ENCODE measurements around the gene SH3BGR. TPM values are rescaled to one million over a fixed set of nuclear protein-coding genes. Genes with fewer than 3 reads are reported as not detected.
"Not testable (repeated sequence)": the region's sequence is repeated elsewhere in the genome, so short reads cannot be mapped to it uniquely, and the experiment has no call there.

Gene SH3BGR
- 3.0 TPM for total RNA-seq
- 9.8 TPM for polyA plus RNA-seq
- long read RNA-seq, donor 1: 0 reads
- long read RNA-seq, donor 2, partial matches to known transcripts: 0 of 2 reads
- long read RNA-seq, donor 2, other reads (novel, unspliced or antisense): 0 of 2 reads
- long read RNA-seq, donor 3, partial matches to known transcripts: 0 of 3 reads
- long read RNA-seq, donor 3, other reads (novel, unspliced or antisense): 0 of 3 reads
- long read RNA-seq, donor 4: 0 reads
- long read RNA-seq, donor 5, partial matches to known transcripts: 0 of 3 reads
- long read RNA-seq, donor 5, other reads (novel, unspliced or antisense): 0 of 3 reads
- long read RNA-seq, donor 6, partial matches to known transcripts: 0 of 1 reads
- long read RNA-seq, donor 6, other reads (novel, unspliced or antisense): 0 of 1 reads
- long read RNA-seq, donor 7, partial matches to known transcripts: 0 of 1 reads
- long read RNA-seq, donor 7, other reads (novel, unspliced or antisense): 0 of 1 reads
- long read RNA-seq, donor 8: 0 reads
- long read RNA-seq, donor 9: 0 reads
- long read RNA-seq, donor 10: 0 reads

GRCh38 chr21:39451332-39452206 is at the start of gene SH3BGR:
SH3BGR (plus strand) TSS chr21:39451970; CDS start chr21:39452097, 127 bp downstream.
- WGBS: 89% methylated on average over 15 of the region's 15 CpGs
- no peak for DNase-seq (ENCODE audit: low read depth in 6 of 9, low spot score in 9 of 9)
- H3K27ac ChIP-seq (ENCODE audit: low read depth in 1 of 2, low read length in 1 of 2): no peak within 1 kb of the TSS

GRCh38 chr21:39406065-39406464 is 45.7 kb upstream of the SH3BGR start:
- WGBS: 96% methylated on average over 2 of the region's 2 CpGs

More at GRCh38 chr21:39451332-39452206, at the start of gene SH3BGR:
- H3K9me3 ChIP-seq (ENCODE audit: control insufficient read depth in 2 of 2, insufficient read depth in 1 of 2, low read length in 1 of 2): no peaks in the 10 kb centered on the region
- no peaks in the 10 kb centered on the region for H3K27me3 ChIP-seq (ENCODE audit: control insufficient read depth in 2 of 2, insufficient read depth in 1 of 2, low read length in 1 of 2)
- H3K4me3 ChIP-seq (ENCODE audit: low read length in 2 of 2): no peak within 1 kb of the TSS
- H3K36me3 ChIP-seq (ENCODE audit: control insufficient read depth in 2 of 2, insufficient read depth in 2 of 2, low read length in 1 of 2): no peaks in the 10 kb centered on the region
- no peaks in the 10 kb centered on the region for H3K4me1 ChIP-seq (ENCODE audit: control insufficient read depth in 2 of 2, insufficient read depth in 2 of 2, low read length in 2 of 2)

GRCh38 chr21:39419204-39419603 is 32.6 kb upstream of the SH3BGR start:
- not testable (repeated sequence) for H3K4me3 ChIP-seq (ENCODE audit: low read length in 2 of 2); H3K36me3 ChIP-seq (ENCODE audit: control insufficient read depth in 2 of 2, insufficient read depth in 2 of 2, low read length in 1 of 2); H3K27ac ChIP-seq (ENCODE audit: low read depth in 1 of 2, low read length in 1 of 2); H3K27me3 ChIP-seq (ENCODE audit: control insufficient read depth in 2 of 2, insufficient read depth in 1 of 2, low read length in 1 of 2); H3K4me1 ChIP-seq (ENCODE audit: control insufficient read depth in 2 of 2, insufficient read depth in 2 of 2, low read length in 2 of 2); DNase-seq (ENCODE audit: low read depth in 6 of 9, low spot score in 9 of 9); H3K9me3 ChIP-seq (ENCODE audit: control insufficient read depth in 2 of 2, insufficient read depth in 1 of 2, low read length in 1 of 2)
- whole genome bisulfite sequencing: 97% methylated on average over 5 of the region's 5 CpGs

More at GRCh38 chr21:39406065-39406464, 45.7 kb upstream of the SH3BGR start:
- no peak overlapping the region for H3K27ac ChIP-seq (ENCODE audit: low read depth in 1 of 2, low read length in 1 of 2)
- H3K9me3 ChIP-seq (ENCODE audit: control insufficient read depth in 2 of 2, insufficient read depth in 1 of 2, low read length in 1 of 2): peaks cover 0 to 3% of the 10 kb centered on the region in 2 donors
- H3K4me3 ChIP-seq (ENCODE audit: low read length in 2 of 2): no peak overlapping the region
- H3K4me1 ChIP-seq (ENCODE audit: control insufficient read depth in 2 of 2, insufficient read depth in 2 of 2, low read length in 2 of 2): no peaks in the 10 kb centered on the region
- DNase-seq (ENCODE audit: low read depth in 6 of 9, low spot score in 9 of 9): no peak
- no peaks in the 10 kb centered on the region for H3K27me3 ChIP-seq (ENCODE audit: control insufficient read depth in 2 of 2, insufficient read depth in 1 of 2, low read length in 1 of 2)
- peaks cover 4 to 9% of the 10 kb centered on the region in 2 donors for H3K36me3 ChIP-seq (ENCODE audit: control insufficient read depth in 2 of 2, insufficient read depth in 2 of 2, low read length in 1 of 2)

DNA sequence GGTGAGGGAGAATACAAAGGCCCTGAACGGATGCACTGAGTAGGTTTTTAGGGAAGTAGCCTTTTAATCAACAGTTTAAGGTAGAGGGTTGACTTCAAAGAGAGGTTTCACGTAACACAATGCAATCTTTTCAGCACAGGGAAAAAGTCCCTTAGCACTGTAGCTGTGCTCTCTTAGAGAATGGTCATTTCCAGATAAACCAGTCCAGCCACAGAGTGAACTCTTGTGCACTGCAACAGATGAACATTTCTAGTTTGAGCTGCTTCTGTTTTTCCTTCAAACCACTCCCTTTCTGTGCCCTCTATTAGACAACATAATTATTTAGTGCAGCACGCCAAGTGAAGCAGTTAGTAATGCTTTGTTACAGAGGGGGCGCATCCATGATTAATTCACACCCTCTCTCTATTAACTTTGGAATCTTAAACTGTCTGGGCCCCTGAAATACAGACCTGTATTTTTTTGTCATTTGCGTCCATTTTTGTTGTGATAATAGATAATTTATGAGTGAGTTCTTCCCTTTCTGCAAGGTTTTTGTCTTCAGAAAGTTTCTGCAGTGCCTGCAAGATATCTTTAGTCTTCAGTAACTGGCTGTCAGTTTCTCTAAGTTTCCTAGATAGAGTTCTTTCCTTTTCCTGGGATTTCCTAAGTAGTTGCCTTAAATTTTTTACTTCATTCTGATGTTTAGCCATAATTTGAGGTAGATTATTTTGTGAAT is 29.1 kb upstream of the SH3BGR start:
- Histone ChIP-seq H3K4me3 (ENCODE audit: low read length in 2 of 2) (no peak overlapping the region), H3K27ac (ENCODE audit: low read depth in 1 of 2, low read length in 1 of 2) (no peak overlapping the region), H3K27me3 (ENCODE audit: control insufficient read depth in 2 of 2, insufficient read depth in 1 of 2, low read length in 1 of 2) (no peaks in the 10 kb centered on the region), H3K9me3 (ENCODE audit: control insufficient read depth in 2 of 2, insufficient read depth in 1 of 2, low read length in 1 of 2) (no peaks in the 10 kb centered on the region), H3K36me3 (ENCODE audit: control insufficient read depth in 2 of 2, insufficient read depth in 2 of 2, low read length in 1 of 2) (no peaks in the 10 kb centered on the region), H3K4me1 (ENCODE audit: control insufficient read depth in 2 of 2, insufficient read depth in 2 of 2, low read length in 2 of 2) (no peaks in the 10 kb centered on the region)
- DNase-seq (ENCODE audit: low read depth in 6 of 9, low spot score in 9 of 9): peak in 1 of 9 donors; percentile 9
- 88% methylated on average over 5 of the region's 5 CpGs for WGBS

DNA sequence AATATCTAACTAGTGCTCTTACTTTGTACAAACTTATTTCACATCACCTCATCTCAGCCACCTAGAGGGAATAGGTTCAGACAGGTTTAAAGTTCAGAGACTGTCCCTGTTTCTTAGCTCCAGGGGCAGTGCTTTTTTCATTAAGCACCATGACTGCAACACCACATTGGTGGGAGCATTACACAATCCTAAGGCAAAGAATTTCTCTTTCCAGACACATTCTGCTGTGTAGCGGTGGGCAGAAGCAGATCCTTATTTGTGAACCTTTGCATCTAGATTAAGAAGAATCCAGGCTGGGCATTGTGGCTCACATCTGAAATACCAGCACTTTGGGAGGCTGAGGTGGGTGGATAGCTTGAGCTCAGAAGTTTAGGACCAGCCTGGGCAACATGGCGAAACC is 22.3 kb upstream of the SH3BGR start:
- no peaks in the 10 kb centered on the region for H3K4me1 ChIP-seq (ENCODE audit: control insufficient read depth in 2 of 2, insufficient read depth in 2 of 2, low read length in 2 of 2)
- WGBS: 51% methylated on average over 2 of the region's 2 CpGs
- H3K27me3 ChIP-seq (ENCODE audit: control insufficient read depth in 2 of 2, insufficient read depth in 1 of 2, low read length in 1 of 2): no peaks in the 10 kb centered on the region
- no peak for DNase-seq (ENCODE audit: low read depth in 6 of 9, low spot score in 9 of 9)
- H3K27ac ChIP-seq (ENCODE audit: low read depth in 1 of 2, low read length in 1 of 2): no peak overlapping the region
- no peaks in the 10 kb centered on the region for H3K36me3 ChIP-seq (ENCODE audit: control insufficient read depth in 2 of 2, insufficient read depth in 2 of 2, low read length in 1 of 2)
- no peak overlapping the region for H3K4me3 ChIP-seq (ENCODE audit: low read length in 2 of 2)
- no peaks in the 10 kb centered on the region for H3K9me3 ChIP-seq (ENCODE audit: control insufficient read depth in 2 of 2, insufficient read depth in 1 of 2, low read length in 1 of 2)

DNA sequence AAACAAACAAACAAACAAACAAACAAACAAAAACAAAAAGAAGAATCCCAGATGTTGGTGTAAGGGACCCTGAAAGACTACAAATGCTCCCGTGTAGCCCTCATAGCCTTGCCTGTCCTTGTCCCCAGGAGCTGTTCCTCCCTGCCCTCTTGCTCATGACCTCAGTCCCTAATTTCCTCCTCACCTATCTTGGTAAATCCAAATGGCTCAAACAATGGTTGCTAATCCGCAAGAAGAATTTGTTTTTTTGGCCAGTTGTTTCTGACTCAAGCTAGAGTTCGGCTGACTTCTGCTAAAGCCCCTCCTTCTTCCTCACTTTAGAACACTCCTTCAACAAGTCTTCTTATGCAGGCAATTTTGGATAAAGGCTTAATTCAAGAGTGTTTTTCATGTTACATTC is 21.8 kb upstream of the SH3BGR start:
- WGBS: 96% methylated on average over 3 of the region's 3 CpGs
- Histone ChIP-seq H3K27ac (ENCODE audit: low read depth in 1 of 2, low read length in 1 of 2) (no peak overlapping the region), H3K36me3 (ENCODE audit: control insufficient read depth in 2 of 2, insufficient read depth in 2 of 2, low read length in 1 of 2) (no peaks in the 10 kb centered on the region), H3K9me3 (ENCODE audit: control insufficient read depth in 2 of 2, insufficient read depth in 1 of 2, low read length in 1 of 2) (no peaks in the 10 kb centered on the region), H3K4me1 (ENCODE audit: control insufficient read depth in 2 of 2, insufficient read depth in 2 of 2, low read length in 2 of 2) (no peaks in the 10 kb centered on the region), H3K4me3 (ENCODE audit: low read length in 2 of 2) (no peak overlapping the region), H3K27me3 (ENCODE audit: control insufficient read depth in 2 of 2, insufficient read depth in 1 of 2, low read length in 1 of 2) (no peaks in the 10 kb centered on the region)
- no peak for DNase-seq (ENCODE audit: low read depth in 6 of 9, low spot score in 9 of 9)

- H3K36me3 ChIP-seq (ENCODE audit: control insufficient read depth in 2 of 2, insufficient read depth in 2 of 2, low read length in 1 of 2): no peaks in the 10 kb centered on the region
- WGBS: 85% methylated on average over 4 of the region's 4 CpGs
- H3K27ac ChIP-seq (ENCODE audit: low read depth in 1 of 2, low read length in 1 of 2): no peak overlapping the region
- DNase-seq (ENCODE audit: low read depth in 6 of 9, low spot score in 9 of 9): no peak
- no peaks in the 10 kb centered on the region for H3K9me3 ChIP-seq (ENCODE audit: control insufficient read depth in 2 of 2, insufficient read depth in 1 of 2, low read length in 1 of 2)
- no peak overlapping the region for H3K4me3 ChIP-seq (ENCODE audit: low read length in 2 of 2)
- H3K4me1 ChIP-seq (ENCODE audit: control insufficient read depth in 2 of 2, insufficient read depth in 2 of 2, low read length in 2 of 2): no peaks in the 10 kb centered on the region
- no peaks in the 10 kb centered on the region for H3K27me3 ChIP-seq (ENCODE audit: control insufficient read depth in 2 of 2, insufficient read depth in 1 of 2, low read length in 1 of 2)
Observed at GRCh38 chr21:39430457-39430856, 21.3 kb upstream of the SH3BGR start.

DNA sequence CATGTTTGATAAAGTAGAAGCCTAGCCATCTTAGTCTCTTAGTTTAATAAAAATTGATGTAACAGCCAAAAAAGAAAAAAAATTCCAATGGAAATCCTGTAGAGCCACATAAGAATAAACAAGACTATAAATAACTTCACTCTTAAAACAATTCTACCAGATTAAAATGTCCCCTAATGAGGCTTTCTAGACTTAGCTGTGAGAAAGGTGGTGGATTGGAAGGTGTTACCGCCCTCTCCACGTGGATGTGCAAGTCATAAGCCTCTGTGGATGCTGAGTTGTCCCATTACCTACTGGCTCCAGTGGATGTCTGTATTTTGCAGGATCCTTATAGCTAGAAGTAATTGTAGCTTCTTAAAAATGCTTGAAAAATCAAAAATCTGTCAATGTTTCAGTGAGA is 20.8 kb upstream of the SH3BGR start:
- Histone ChIP-seq H3K4me1 (ENCODE audit: control insufficient read depth in 2 of 2, insufficient read depth in 2 of 2, low read length in 2 of 2) (no peaks in the 10 kb centered on the region), H3K27me3 (ENCODE audit: control insufficient read depth in 2 of 2, insufficient read depth in 1 of 2, low read length in 1 of 2) (no peaks in the 10 kb centered on the region), H3K4me3 (ENCODE audit: low read length in 2 of 2) (no peak overlapping the region), H3K36me3 (ENCODE audit: control insufficient read depth in 2 of 2, insufficient read depth in 2 of 2, low read length in 1 of 2) (no peaks in the 10 kb centered on the region), H3K27ac (ENCODE audit: low read depth in 1 of 2, low read length in 1 of 2) (no peak overlapping the region), H3K9me3 (ENCODE audit: control insufficient read depth in 2 of 2, insufficient read depth in 1 of 2, low read length in 1 of 2) (no peaks in the 10 kb centered on the region)
- no peak for DNase-seq (ENCODE audit: low read depth in 6 of 9, low spot score in 9 of 9)
- WGBS: 90% methylated on average over 2 of the region's 2 CpGs
